ENCODE data around the gene NXPE4. TPM values are rescaled to one million over a fixed set of nuclear protein-coding genes. Genes with fewer than 3 reads are reported as not detected.

Gene NXPE4
- total RNA-seq, result not detected in 2 replicates

GRCh38 chr11:114595571-114595970 lies at the start of gene NXPE4:
Gene NXPE4 (minus strand): TSS chr11:114595786. CDS start chr11:114594759, 1,027 bp downstream.

GRCh38 chr11:114559425-114560310 lies 35.9 kb downstream of the NXPE4 start, which contains the start of gene NXPE1:
Gene NXPE1 (minus strand): TSS chr11:114559881. CDS start chr11:114551201, 8,680 bp downstream.

Other genes starting within 250 kb of the NXPE4 start
- gene C11orf71, start 195.3 kb downstream of the NXPE4 start, total RNA-seq, result 3.2 and 5.7 TPM in 2 replicates
- gene RBM7, start 195.1 kb downstream of the NXPE4 start, total RNA-seq, result 26.2 and 46.3 TPM in 2 replicates
- 275 and 279 TPM in 2 replicates for gene REXO2, start 156.3 kb downstream of the NXPE4 start, total RNA-seq
- not detected in 2 replicates for gene NXPE1, start 35.9 kb downstream of the NXPE4 start, total RNA-seq
- not detected in 2 replicates for gene NXPE2, start 82.7 kb upstream of the NXPE4 start, total RNA-seq